Trophoblast cell (in vitro differentiated cells and primary cell): ENCODE results near the gene CIB4.
A peak's percentile ranks its signal among the peaks of the same experiment; 100 is the strongest.

Experiments
- DNase-seq, 2 donors: peaks; one replicate each; pipeline ENCODE4 v3.0.0-alpha.2; 2016
- H2AFZ ChIP-seq: 2 replicates; pipeline ENCODE4 v1.6.1; 2013; ENCODE audit warnings: low read length, moderate library complexity, mild to moderate bottlenecking; ENCODE audit not compliant: insufficient read depth, poor library complexity
- H2AK5ac ChIP-seq: 2 replicates; pipeline ENCODE4 v1.6.1; 2013; ENCODE audit warnings: mild to moderate bottlenecking, low read length
- H2BK120ac ChIP-seq: 2 replicates; pipeline ENCODE4 v1.6.1; 2013; ENCODE audit warnings: low read length, mild to moderate bottlenecking, moderate library complexity; ENCODE audit not compliant: insufficient read depth, poor library complexity
- H2BK12ac ChIP-seq: 2 replicates; pipeline ENCODE4 v1.6.1; 2013; ENCODE audit warnings: mild to moderate bottlenecking, low read length, moderate library complexity
- H2BK5ac ChIP-seq: 2 replicates; pipeline ENCODE4 v1.6.1; 2013; ENCODE audit warnings: low read length, low read depth, moderate library complexity, mild to moderate bottlenecking; ENCODE audit not compliant: poor library complexity
- H3K14ac ChIP-seq: 2 replicates; pipeline ENCODE4 v1.6.1; 2013; ENCODE audit warnings: mild to moderate bottlenecking, low read length
- H3K18ac ChIP-seq: 2 replicates; pipeline ENCODE4 v1.6.1; 2013; ENCODE audit warnings: mild to moderate bottlenecking, low read length
- H3K23ac ChIP-seq: 2 replicates; pipeline ENCODE4 v1.6.1; 2013; ENCODE audit warnings: low read length
- H3K27ac ChIP-seq: 2 replicates; pipeline ENCODE4 v1.5.1; 2013; ENCODE audit warnings: low read depth, mild to moderate bottlenecking, inconsistent platforms, low read length, moderate library complexity
- H3K27me3 ChIP-seq: 2 replicates; pipeline ENCODE4 v1.6.1; 2013; ENCODE audit warnings: inconsistent platforms, mild to moderate bottlenecking, low read length, moderate library complexity; ENCODE audit not compliant: insufficient read depth
- H3K36me3 ChIP-seq, 2 experiments: 1 replicate in 1 of 2; 2 replicates in 1 of 2; pipeline ENCODE4 v1.6.1; 2013; ENCODE audit warnings: low read length in 2 of 2, mild to moderate bottlenecking in 2 of 2, moderate library complexity in 1 of 2; ENCODE audit not compliant: insufficient read depth in 2 of 2, control insufficient read depth in 1 of 2
- H3K4ac ChIP-seq: 2 replicates; pipeline ENCODE4 v1.6.1; 2013; ENCODE audit warnings: low read depth, mild to moderate bottlenecking, low read length, moderate library complexity
- H3K4me1 ChIP-seq, 2 experiments: 1 replicate in 1 of 2; 2 replicates in 1 of 2; pipeline ENCODE4 v1.6.1; 2013; ENCODE audit warnings: low read length in 2 of 2, mild to moderate bottlenecking in 2 of 2, moderate library complexity in 1 of 2; ENCODE audit not compliant: insufficient read depth in 2 of 2, control insufficient read depth in 1 of 2
- H3K4me2 ChIP-seq: 2 replicates; pipeline ENCODE4 v1.6.1; 2013; ENCODE audit warnings: inconsistent platforms, mild to moderate bottlenecking, low read length, moderate library complexity
- H3K4me3 ChIP-seq: 2 replicates; pipeline ENCODE4 v1.5.1; 2013; ENCODE audit warnings: mild to moderate bottlenecking, low read depth, low read length, inconsistent platforms
- H3K79me1 ChIP-seq: one replicate; pipeline ENCODE4 v1.6.1; 2013; ENCODE audit warnings: low read length
- H3K79me2 ChIP-seq: 2 replicates; pipeline ENCODE4 v1.6.1; 2013; ENCODE audit warnings: low read length, mild to moderate bottlenecking; ENCODE audit not compliant: control insufficient read depth, insufficient read depth, poor library complexity
- H3K9ac ChIP-seq: 2 replicates; pipeline ENCODE4 v1.6.1; 2013; ENCODE audit warnings: mild to moderate bottlenecking, low read length
- H3K9me3 ChIP-seq: 2 replicates; pipeline ENCODE4 v1.6.1; 2013; ENCODE audit warnings: low read depth, mild to moderate bottlenecking, control low read depth, inconsistent platforms, low read length; ENCODE audit not compliant: insufficient read depth
- H4K12ac ChIP-seq: 2 replicates; pipeline ENCODE4 v1.6.1; 2013; ENCODE audit warnings: low read depth, mild to moderate bottlenecking, low read length, moderate library complexity
- H4K8ac ChIP-seq: 2 replicates; pipeline ENCODE4 v1.6.1; 2013; ENCODE audit warnings: low read depth, mild to moderate bottlenecking, low read length, moderate library complexity
- H4K91ac ChIP-seq: one replicate; pipeline ENCODE4 v1.6.1; 2013; ENCODE audit warnings: low read depth, mild to moderate bottlenecking, low read length, moderate library complexity
- WGBS: extraction: QIAGEN DNeasy Blood & Tissue Kit; methylation state at CpG from one replicate; pipeline ENCODE4 v1.1.7; 2013; ENCODE audit warnings: missing lambda C conversion rate; ENCODE audit not compliant: insufficient read length, insufficient coverage; ENCODE audit errors: extremely low coverage; 5-methylcytosine and 5-hydroxymethylcytosine counted together

The CIB4 gene

GRCh38 chr2:26597197-26597596 lies 44.0 kb downstream of the CIB4 start:
- no peak overlapping the region for H2BK120ac ChIP-seq
- H4K8ac ChIP-seq = no peak overlapping the region
- H2BK12ac ChIP-seq = no peak overlapping the region
- H3K27ac ChIP-seq = no peak overlapping the region
- no peak overlapping the region for H3K18ac ChIP-seq
- no peak overlapping the region for H2AK5ac ChIP-seq
- H3K79me2 ChIP-seq = no peaks in the 10 kb centered on the region
- no peaks in the 10 kb centered on the region for H3K4me1 ChIP-seq
- H4K12ac ChIP-seq = no peak overlapping the region
- H2AFZ ChIP-seq = no peak overlapping the region
- H2BK5ac ChIP-seq = no peak overlapping the region
- no peak overlapping the region for H3K14ac ChIP-seq
- no peak overlapping the region for H3K23ac ChIP-seq
- H3K36me3 ChIP-seq = no peaks in the 10 kb centered on the region
- H3K9me3 ChIP-seq = no peaks in the 10 kb centered on the region
- no peak overlapping the region for H3K9ac ChIP-seq
- no peak overlapping the region for H3K4ac ChIP-seq
- no peak overlapping the region for H4K91ac ChIP-seq
- no CpG with 5 or more reads among the region's 2 CpGs for WGBS
- H3K79me1 ChIP-seq = no peaks in the 10 kb centered on the region
- H3K27me3 ChIP-seq = no peaks in the 10 kb centered on the region
- no peak for DNase-seq
- H3K4me3 ChIP-seq = no peak overlapping the region
- no peak overlapping the region for H3K4me2 ChIP-seq

GRCh38 chr2:26595146-26595545 lies 46.0 kb downstream of the CIB4 start:
- H3K4ac ChIP-seq = no peak overlapping the region
- H4K12ac ChIP-seq = no peak overlapping the region
- no peak overlapping the region for H2BK120ac ChIP-seq
- H4K91ac ChIP-seq = no peak overlapping the region
- no peak overlapping the region for H3K18ac ChIP-seq
- no peaks in the 10 kb centered on the region for H3K27me3 ChIP-seq
- H3K14ac ChIP-seq = no peak overlapping the region
- H2AFZ ChIP-seq = no peak overlapping the region
- H3K23ac ChIP-seq = no peak overlapping the region
- no peaks in the 10 kb centered on the region for H3K36me3 ChIP-seq
- no peaks in the 10 kb centered on the region for H3K4me1 ChIP-seq
- H3K9ac ChIP-seq = no peak overlapping the region
- no peaks in the 10 kb centered on the region for H3K79me2 ChIP-seq
- H2BK12ac ChIP-seq = no peak overlapping the region
- no peak overlapping the region for H3K4me3 ChIP-seq
- no peak for DNase-seq
- H3K79me1 ChIP-seq = no peaks in the 10 kb centered on the region
- no peak overlapping the region for H3K27ac ChIP-seq
- H2AK5ac ChIP-seq = no peak overlapping the region
- WGBS = no CpG with 5 or more reads among the region's 7 CpGs
- H3K4me2 ChIP-seq = no peak overlapping the region
- H4K8ac ChIP-seq = no peak overlapping the region
- no peaks in the 10 kb centered on the region for H3K9me3 ChIP-seq
- no peak overlapping the region for H2BK5ac ChIP-seq

- WGBS = no CpG with 5 or more reads among the region's 12 CpGs
- Histone ChIP-seq H2BK120ac (no peak overlapping the region), H3K27ac (no peak overlapping the region), H3K4ac (no peak overlapping the region), H2AK5ac (no peak overlapping the region), H3K36me3 (no peaks in the 10 kb centered on the region), H3K4me1 (no peaks in the 10 kb centered on the region), H3K79me2 (no peaks in the 10 kb centered on the region), H4K91ac (no peak overlapping the region), H3K4me3 (no peak overlapping the region), H2BK5ac (no peak overlapping the region), H2AFZ (no peak overlapping the region), H3K4me2 (no peak overlapping the region), H4K12ac (no peak overlapping the region), H4K8ac (no peak overlapping the region), H3K9me3 (no peaks in the 10 kb centered on the region), H3K18ac (no peak overlapping the region), H3K14ac (no peak overlapping the region), H2BK12ac (no peak overlapping the region), H3K9ac (peak overlapping the region; percentile 5), H3K79me1 (no peaks in the 10 kb centered on the region), H3K23ac (no peak overlapping the region), H3K27me3 (peaks cover 2% of the 10 kb centered on the region)
- DNase-seq = no peak
Observed at GRCh38 chr2:26591619-26592505, 49.3 kb downstream of the CIB4 start.

- H3K79me2 ChIP-seq = no peaks in the 10 kb centered on the region
- H3K36me3 ChIP-seq = no peaks in the 10 kb centered on the region
- no peak overlapping the region for H3K4ac ChIP-seq
- H2AFZ ChIP-seq = no peak overlapping the region
- no peak overlapping the region for H3K18ac ChIP-seq
- no peaks in the 10 kb centered on the region for H3K4me1 ChIP-seq
- no peak overlapping the region for H3K23ac ChIP-seq
- whole genome bisulfite sequencing = no CpG with 5 or more reads among the region's 11 CpGs
- no peaks in the 10 kb centered on the region for H3K9me3 ChIP-seq
- no peak overlapping the region for H3K4me3 ChIP-seq
- H4K91ac ChIP-seq = no peak overlapping the region
- no peak for DNase-seq
- no peak overlapping the region for H3K4me2 ChIP-seq
- H3K27ac ChIP-seq = no peak overlapping the region
- H2BK5ac ChIP-seq = no peak overlapping the region
- H3K79me1 ChIP-seq = no peaks in the 10 kb centered on the region
- H3K14ac ChIP-seq = no peak overlapping the region
- no peak overlapping the region for H2BK12ac ChIP-seq
- H3K27me3 ChIP-seq = peaks cover 2% of the 10 kb centered on the region
- peak overlapping the region; percentile 5 for H3K9ac ChIP-seq
- no peak overlapping the region for H4K8ac ChIP-seq
- no peak overlapping the region for H2BK120ac ChIP-seq
- H2AK5ac ChIP-seq = no peak overlapping the region
- H4K12ac ChIP-seq = no peak overlapping the region
Observed at GRCh38 chr2:26590980-26591618, 50.1 kb downstream of the CIB4 start.
